T-helper 2 cell treated with Interferon-gamma antibody and Interleukin-4, amounts not matched to agents 5 μg/mL and 100 μg/mL, for 36 hours (primary cell): ENCODE data around the gene IL12A.

Experiments used
- DNase-seq: peaks from one replicate; pipeline ENCODE4 v3.0.0; 2021; ENCODE audit warnings: low spot score
- H3K27ac Mint-ChIP-seq: one replicate; pipeline ENCODE4 v1.8.0; 2021; ENCODE audit warnings: mild to moderate bottlenecking, mixed read lengths
- H3K27me3 Mint-ChIP-seq: one replicate; pipeline ENCODE4 v1.8.0; 2021; ENCODE audit warnings: low read depth, mixed read lengths
- H3K36me3 Mint-ChIP-seq: one replicate; pipeline ENCODE4 v1.8.0; 2021; ENCODE audit warnings: low read depth, mixed read lengths
- H3K4me1 Mint-ChIP-seq: one replicate; pipeline ENCODE4 v1.8.0; 2021; ENCODE audit warnings: low read depth, mixed read lengths
- H3K4me3 Mint-ChIP-seq: one replicate; pipeline ENCODE4 v1.8.0; 2022; ENCODE audit warnings: mild to moderate bottlenecking, moderate library complexity, mixed read lengths
- H3K9me3 Mint-ChIP-seq: one replicate; pipeline ENCODE4 v1.8.0; 2021; ENCODE audit warnings: mixed read lengths

The IL12A gene

GRCh38 chr3:160027541-160028195 lies 39.0 kb downstream of the IL12A start:
- Mint-ChIP-seq H3K27me3 (no peaks in the 10 kb centered on the region), H3K27ac (peak overlapping the region; percentile 98), H3K36me3 (peaks cover 4% of the 10 kb centered on the region), H3K4me1 (peaks cover 51% of the 10 kb centered on the region), H3K9me3 (no peaks in the 10 kb centered on the region), H3K4me3 (peak overlapping the region; percentile 59)
- DNase-seq = peak; percentile 58

- H3K27me3 Mint-ChIP-seq = peaks cover 30% of the 10 kb centered on the region
- H3K36me3 Mint-ChIP-seq = peaks cover 1% of the 10 kb centered on the region
- H3K4me1 Mint-ChIP-seq = peaks cover 16% of the 10 kb centered on the region
- no peak overlapping the region for H3K27ac Mint-ChIP-seq
- H3K9me3 Mint-ChIP-seq = no peaks in the 10 kb centered on the region
- no peak for DNase-seq
- no peak overlapping the region for H3K4me3 Mint-ChIP-seq
Measured at GRCh38 chr3:160035757-160036156, 47.1 kb downstream of the IL12A start.

- H3K4me3 Mint-ChIP-seq = peak overlapping the region; percentile 67
- peaks cover 30% of the 10 kb centered on the region for H3K9me3 Mint-ChIP-seq
- H3K4me1 Mint-ChIP-seq = peaks cover 8% of the 10 kb centered on the region
- no peak overlapping the region for H3K27ac Mint-ChIP-seq
- peaks cover 40% of the 10 kb centered on the region for H3K27me3 Mint-ChIP-seq
- H3K36me3 Mint-ChIP-seq = peaks cover 8% of the 10 kb centered on the region
- DNase-seq = peak; percentile 17
Measured at GRCh38 chr3:160038862-160039562, 50.4 kb downstream of the IL12A start.

DNA sequence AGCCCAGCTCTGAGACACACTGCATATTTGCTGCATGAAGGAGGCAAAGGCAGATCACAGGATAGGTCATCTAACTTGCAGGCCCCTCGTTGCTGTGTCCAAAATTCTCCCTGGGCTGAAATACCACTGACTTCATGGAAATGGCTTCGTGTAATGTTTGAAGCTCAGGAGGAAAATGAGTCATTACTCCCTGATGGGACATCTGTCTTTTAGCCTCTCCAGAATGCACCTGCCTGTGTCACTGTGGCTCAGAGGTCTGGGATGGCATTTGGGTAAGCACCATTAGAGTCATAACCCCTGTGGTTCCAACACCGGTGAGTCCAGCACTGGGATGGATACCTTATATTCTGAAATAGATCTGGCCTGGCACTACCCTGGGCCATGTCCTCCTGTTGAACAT lies 51.5 kb downstream of the IL12A start:
- H3K27me3 Mint-ChIP-seq = peaks cover 40% of the 10 kb centered on the region
- no peak for DNase-seq
- H3K4me1 Mint-ChIP-seq = peaks cover 8% of the 10 kb centered on the region
- no peak overlapping the region for H3K27ac Mint-ChIP-seq
- H3K4me3 Mint-ChIP-seq = no peak overlapping the region
- H3K36me3 Mint-ChIP-seq = peaks cover 8% of the 10 kb centered on the region
- H3K9me3 Mint-ChIP-seq = peaks cover 32% of the 10 kb centered on the region

- Mint-ChIP-seq H3K36me3 (peaks cover 8% of the 10 kb centered on the region), H3K27ac (no peak overlapping the region), H3K4me3 (no peak overlapping the region), H3K4me1 (peaks cover 4% of the 10 kb centered on the region), H3K9me3 (peaks cover 32% of the 10 kb centered on the region), H3K27me3 (peaks cover 35% of the 10 kb centered on the region)
- no peak for DNase-seq
Measured at GRCh38 chr3:160041465-160041864, 52.8 kb downstream of the IL12A start.

- Mint-ChIP-seq H3K9me3 (peaks cover 32% of the 10 kb centered on the region), H3K27me3 (peaks cover 19% of the 10 kb centered on the region), H3K4me3 (no peak overlapping the region), H3K27ac (no peak overlapping the region), H3K4me1 (peaks cover 5% of the 10 kb centered on the region), H3K36me3 (peaks cover 8% of the 10 kb centered on the region)
- no peak for DNase-seq
Measured at GRCh38 chr3:160044121-160044520, 55.5 kb downstream of the IL12A start.
